Stimulated activated effector memory CD8-positive, alpha-beta T cell treated with anti-CD3 and anti-CD28 coated beads, Interleukin-12 subunit alpha, Interleukin-12 subunit beta, amount 100 ng/mL, for 72 hours (primary cell): ENCODE results near the gene PAPPA2.
"Not testable (repeated sequence)": the region's sequence is repeated elsewhere in the genome, so short reads cannot be mapped to it uniquely, and the experiment has no call there.

Source experiments
- ATAC-seq: fragments of 150-1000 bp; cut with Tn5 transposase; 2 replicates; pipeline ENCODE4 v1.10.0; 2021
- DNase-seq, 2 donors: peaks; one replicate each; pipeline ENCODE4 v3.0.0; 2021 to 2022; ENCODE audit warnings: low spot score in 2 of 2
- H3K27ac Mint-ChIP-seq: one replicate; pipeline ENCODE4 v1.8.0; 2022; ENCODE audit warnings: mild to moderate bottlenecking, mixed read lengths
- H3K36me3 Mint-ChIP-seq: one replicate; pipeline ENCODE4 v1.8.0; 2022; ENCODE audit warnings: mild to moderate bottlenecking, mixed read lengths
- H3K4me1 Mint-ChIP-seq: one replicate; pipeline ENCODE4 v1.8.0; 2022; ENCODE audit warnings: mixed read lengths
- H3K4me3 Mint-ChIP-seq: one replicate; pipeline ENCODE4 v1.8.0; 2022; ENCODE audit warnings: mild to moderate bottlenecking, mixed read lengths
- H3K9me3 Mint-ChIP-seq: one replicate; pipeline ENCODE4 v1.8.0; 2022; ENCODE audit warnings: mixed read lengths

Gene PAPPA2

GRCh38 chr1:176601348-176601747, 138.4 kb downstream of the PAPPA2 start:
- DNase-seq (no peak), ATAC-seq (no peak)
- Mint-ChIP-seq H3K9me3 (peaks cover 3% of the 10 kb centered on the region), H3K36me3 (no peaks in the 10 kb centered on the region), H3K4me1 (no peaks in the 10 kb centered on the region), H3K4me3 (no peak overlapping the region), H3K27ac (no peak overlapping the region)

GRCh38 chr1:176602388-176603004, 139.5 kb downstream of the PAPPA2 start:
- ATAC-seq (no peak), DNase-seq (no peak)
- H3K27ac Mint-ChIP-seq = no peak overlapping the region
- H3K4me3 Mint-ChIP-seq = no peak overlapping the region
- no peaks in the 10 kb centered on the region for H3K36me3 Mint-ChIP-seq
- no peaks in the 10 kb centered on the region for H3K4me1 Mint-ChIP-seq
- peaks cover 6% of the 10 kb centered on the region for H3K9me3 Mint-ChIP-seq

- DNase-seq (no peak), ATAC-seq (no peak)
- H3K27ac Mint-ChIP-seq = no peak overlapping the region
- peaks cover 6% of the 10 kb centered on the region for H3K9me3 Mint-ChIP-seq
- no peak overlapping the region for H3K4me3 Mint-ChIP-seq
- H3K36me3 Mint-ChIP-seq = no peaks in the 10 kb centered on the region
- H3K4me1 Mint-ChIP-seq = no peaks in the 10 kb centered on the region
Observed at GRCh38 chr1:176603696-176604095, 140.7 kb downstream of the PAPPA2 start.

GRCh38 chr1:176604461-176604860, 141.5 kb downstream of the PAPPA2 start:
- DNase-seq (no peak), ATAC-seq (no peak)
- Mint-ChIP-seq H3K27ac (no peak overlapping the region), H3K4me3 (no peak overlapping the region), H3K36me3 (no peaks in the 10 kb centered on the region), H3K4me1 (no peaks in the 10 kb centered on the region), H3K9me3 (peaks cover 9% of the 10 kb centered on the region)

GRCh38 chr1:176605176-176605575, 142.2 kb downstream of the PAPPA2 start:
- Mint-ChIP-seq H3K4me1 (no peaks in the 10 kb centered on the region), H3K9me3 (peaks cover 9% of the 10 kb centered on the region), H3K4me3 (no peak overlapping the region), H3K36me3 (no peaks in the 10 kb centered on the region), H3K27ac (no peak overlapping the region)
- DNase-seq (no peak), ATAC-seq (no peak)

- H3K9me3 Mint-ChIP-seq = peaks cover 6% of the 10 kb centered on the region
- H3K36me3 Mint-ChIP-seq = no peaks in the 10 kb centered on the region
- ATAC-seq (no peak), DNase-seq (no peak)
- H3K4me3 Mint-ChIP-seq = no peak overlapping the region
- no peak overlapping the region for H3K27ac Mint-ChIP-seq
- no peaks in the 10 kb centered on the region for H3K4me1 Mint-ChIP-seq
Observed at GRCh38 chr1:176609556-176610408, 146.8 kb downstream of the PAPPA2 start.

GRCh38 chr1:176612791-176613190, 149.8 kb downstream of the PAPPA2 start:
- Mint-ChIP-seq H3K4me1 (no peaks in the 10 kb centered on the region), H3K4me3 (no peak overlapping the region), H3K36me3 (no peaks in the 10 kb centered on the region), H3K27ac (no peak overlapping the region), H3K9me3 (peaks cover 4% of the 10 kb centered on the region)
- ATAC-seq (no peak), DNase-seq (no peak)

- Mint-ChIP-seq H3K4me1 (no peaks in the 10 kb centered on the region), H3K36me3 (no peaks in the 10 kb centered on the region), H3K9me3 (peaks cover 5% of the 10 kb centered on the region), H3K27ac (no peak overlapping the region), H3K4me3 (no peak overlapping the region)
- DNase-seq = no peak
- ATAC-seq = no peak
Observed at GRCh38 chr1:176617881-176618280, 154.9 kb downstream of the PAPPA2 start.

- Mint-ChIP-seq H3K4me3 (no peak overlapping the region), H3K4me1 (no peaks in the 10 kb centered on the region), H3K36me3 (no peaks in the 10 kb centered on the region), H3K9me3 (peaks cover 9% of the 10 kb centered on the region), H3K27ac (no peak overlapping the region)
- DNase-seq = no peak
- ATAC-seq = no peak
Observed at GRCh38 chr1:176619261-176619660, 156.3 kb downstream of the PAPPA2 start.

GRCh38 chr1:176625365-176625764, 162.4 kb downstream of the PAPPA2 start:
- no peak overlapping the region for H3K27ac Mint-ChIP-seq
- DNase-seq (no peak), ATAC-seq (no peak)
- no peaks in the 10 kb centered on the region for H3K36me3 Mint-ChIP-seq
- no peaks in the 10 kb centered on the region for H3K4me1 Mint-ChIP-seq
- no peak overlapping the region for H3K4me3 Mint-ChIP-seq
- H3K9me3 Mint-ChIP-seq = peaks cover 12% of the 10 kb centered on the region

GRCh38 chr1:176626572-176627061, 163.6 kb downstream of the PAPPA2 start:
- Mint-ChIP-seq H3K27ac (no peak overlapping the region), H3K4me3 (no peak overlapping the region), H3K9me3 (peaks cover 10% of the 10 kb centered on the region), H3K4me1 (no peaks in the 10 kb centered on the region), H3K36me3 (no peaks in the 10 kb centered on the region)
- ATAC-seq (no peak), DNase-seq (no peak)

- ATAC-seq (no peak), DNase-seq (no peak)
- H3K27ac Mint-ChIP-seq = no peak overlapping the region
- no peak overlapping the region for H3K4me3 Mint-ChIP-seq
- H3K36me3 Mint-ChIP-seq = no peaks in the 10 kb centered on the region
- no peaks in the 10 kb centered on the region for H3K4me1 Mint-ChIP-seq
- peaks cover 6% of the 10 kb centered on the region for H3K9me3 Mint-ChIP-seq
Observed at GRCh38 chr1:176628775-176629174, 165.8 kb downstream of the PAPPA2 start.

GRCh38 chr1:176634733-176635132, 171.8 kb downstream of the PAPPA2 start:
- not testable (repeated sequence) for ATAC-seq, H3K36me3 Mint-ChIP-seq, H3K9me3 Mint-ChIP-seq, H3K27ac Mint-ChIP-seq, DNase-seq, H3K4me1 Mint-ChIP-seq, H3K4me3 Mint-ChIP-seq

- no peaks in the 10 kb centered on the region for H3K4me1 Mint-ChIP-seq
- no peak overlapping the region for H3K4me3 Mint-ChIP-seq
Observed at GRCh38 chr1:176638713-176639526, 175.9 kb downstream of the PAPPA2 start.

GRCh38 chr1:176643536-176643935, 180.6 kb downstream of the PAPPA2 start:
- no peaks in the 10 kb centered on the region for H3K9me3 Mint-ChIP-seq
- no peak for DNase-seq
- no peak overlapping the region for H3K4me3 Mint-ChIP-seq
- no peak overlapping the region for H3K27ac Mint-ChIP-seq
- H3K4me1 Mint-ChIP-seq = no peaks in the 10 kb centered on the region
- no peaks in the 10 kb centered on the region for H3K36me3 Mint-ChIP-seq
- ATAC-seq = no peak

More at GRCh38 chr1:176638713-176639526, 175.9 kb downstream of the PAPPA2 start:
- Mint-ChIP-seq H3K27ac (no peak overlapping the region), H3K9me3 (peaks cover 6% of the 10 kb centered on the region), H3K36me3 (no peaks in the 10 kb centered on the region)
- no peak for ATAC-seq
- no peak for DNase-seq
